HG03280 (cell line): ENCODE data around the gene PPME1.

ENCODE experiments used
- ATAC-seq: cut with Tn5 transposase; IDR thresholded peaks from one replicate; pipeline ENCODE4 v1.9.1; 2021; ENCODE audit warnings: mild to moderate bottlenecking, moderate library complexity; ENCODE audit not compliant: unreplicated experiment

The PPME1 gene

DNA sequence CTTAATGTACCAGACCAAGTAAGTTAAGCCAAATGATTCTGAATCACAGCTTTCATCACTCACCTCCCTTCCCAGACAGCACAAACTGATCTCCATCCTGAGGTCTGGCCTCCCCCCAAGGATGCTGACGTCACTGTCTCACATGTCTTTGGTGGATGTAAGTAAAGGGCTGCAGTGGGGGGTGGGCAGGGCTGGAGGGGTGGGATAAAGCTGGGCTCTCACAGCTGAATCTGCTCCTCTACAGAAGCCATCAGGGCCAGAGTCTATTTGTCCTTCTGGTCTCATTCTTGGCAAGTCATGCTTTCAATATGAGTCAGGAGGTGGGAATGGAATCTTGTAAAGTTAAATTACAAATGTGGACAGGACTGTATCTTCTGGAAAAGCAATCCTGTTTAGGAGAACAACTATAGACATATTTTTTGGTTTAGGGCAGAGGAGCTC is 107.7 kb downstream of the PPME1 start:
- ATAC-seq = no peak

DNA sequence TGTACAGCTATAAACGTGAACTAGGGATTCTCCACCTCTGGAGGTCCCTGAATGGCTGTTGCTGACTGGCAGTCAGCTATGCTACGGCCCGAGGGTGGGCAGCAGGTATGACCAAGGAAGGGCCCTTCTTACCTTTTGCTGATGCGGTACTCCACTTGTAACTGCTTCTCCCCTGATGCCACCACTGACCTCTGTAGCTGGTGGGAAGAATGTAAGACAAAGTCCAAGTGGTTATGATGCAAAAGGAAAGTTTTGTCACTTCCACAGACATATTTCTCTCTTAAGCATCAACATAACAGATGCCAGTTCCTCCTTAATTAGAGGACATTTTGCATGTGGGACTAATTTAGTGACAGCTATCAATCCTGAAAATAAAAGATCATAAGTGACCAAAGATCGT is 108.2 kb downstream of the PPME1 start:
- no peak for ATAC-seq

DNA sequence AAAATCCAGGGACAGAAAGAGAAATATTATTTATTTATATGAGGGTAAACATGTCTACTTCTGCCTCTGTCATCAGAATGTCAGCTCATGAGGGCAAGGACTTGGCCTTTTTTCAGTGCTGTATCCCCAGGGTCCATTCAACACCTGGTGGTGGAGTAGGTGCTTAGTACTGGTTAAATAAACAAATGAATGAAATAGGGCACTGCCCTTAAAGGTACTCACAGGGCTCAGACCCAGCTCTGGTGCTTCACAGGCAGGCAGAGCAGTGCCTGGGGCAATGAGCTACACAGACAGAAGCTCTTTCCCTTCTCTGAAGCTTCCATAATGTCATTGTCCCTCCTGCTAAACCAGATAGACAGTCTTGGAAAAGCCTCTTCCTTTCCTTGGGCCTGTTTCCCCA is 109.4 kb downstream of the PPME1 start:
- no peak for ATAC-seq

DNA sequence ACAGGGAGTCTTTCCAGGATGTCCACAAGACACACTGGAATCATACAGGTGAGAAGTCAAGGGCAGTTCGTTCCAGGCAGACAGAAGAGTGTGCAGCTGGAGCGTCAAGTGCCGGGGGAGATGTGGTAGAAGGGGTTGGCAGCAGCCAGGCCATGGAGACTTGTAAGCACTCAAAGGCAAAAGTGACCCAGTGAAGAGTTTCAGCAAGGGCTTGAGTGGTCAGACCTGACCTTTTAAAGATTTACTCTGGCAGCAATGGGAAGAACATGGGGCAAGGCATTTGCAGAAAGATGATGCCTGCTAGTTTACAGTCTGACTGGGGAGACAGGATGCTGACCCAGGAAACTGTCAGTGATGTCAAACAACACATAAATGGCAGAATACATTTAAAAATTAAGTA is 111.3 kb downstream of the PPME1 start:
- no peak for ATAC-seq

GRCh38 chr11:74282914-74283371 is 111.9 kb downstream of the PPME1 start:
- no peak for ATAC-seq

DNA sequence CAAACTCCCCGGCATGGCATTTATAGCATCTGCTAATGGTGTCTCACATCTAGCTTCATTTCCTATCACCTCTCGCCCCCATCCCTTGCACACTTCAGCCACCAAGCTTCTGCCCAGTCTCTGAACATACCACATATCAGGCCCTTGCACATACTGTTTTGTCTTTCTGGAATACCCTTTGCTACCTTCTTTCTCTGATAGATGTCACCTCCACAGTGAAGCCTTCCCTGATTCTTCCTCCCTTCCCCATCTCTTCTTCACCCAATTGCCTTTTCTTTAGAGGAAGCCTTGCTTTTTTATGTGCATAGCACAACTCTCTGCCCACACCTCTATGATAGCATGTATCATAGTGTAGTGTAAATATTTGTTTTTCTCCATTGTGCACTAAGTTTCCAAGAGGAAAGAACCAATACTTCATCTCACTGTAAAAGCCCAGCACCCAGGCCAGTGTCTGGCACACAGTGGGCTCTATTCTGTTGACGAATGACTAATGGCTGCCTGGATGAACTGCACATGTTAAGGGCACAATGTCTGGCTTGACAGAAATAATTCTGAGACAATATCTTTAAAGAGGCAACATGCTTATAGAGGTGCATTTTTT is 112.6 kb downstream of the PPME1 start:
- no peak for ATAC-seq

- no peak for ATAC-seq
Observed at GRCh38 chr11:74284466-74284865, 113.4 kb downstream of the PPME1 start.

DNA sequence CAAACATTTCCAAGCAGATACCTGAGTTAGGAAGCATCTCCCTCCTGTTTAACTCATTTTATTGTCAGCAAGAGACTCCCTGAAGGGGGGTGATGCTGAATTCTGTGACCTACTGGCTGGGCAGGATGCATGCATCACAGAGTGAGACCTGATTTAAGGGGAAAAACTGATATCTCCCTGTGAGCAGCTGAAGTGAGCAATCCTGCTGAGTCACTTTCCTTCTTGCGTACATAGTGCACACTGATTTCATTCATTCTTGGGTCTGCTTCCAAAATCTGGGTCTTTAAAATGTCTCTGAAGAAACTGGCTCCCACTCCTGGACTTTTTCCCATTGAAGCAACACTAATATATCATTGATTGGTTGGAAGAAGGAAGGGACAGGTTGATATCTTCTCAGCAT is 117.1 kb downstream of the PPME1 start:
- no peak for ATAC-seq

DNA sequence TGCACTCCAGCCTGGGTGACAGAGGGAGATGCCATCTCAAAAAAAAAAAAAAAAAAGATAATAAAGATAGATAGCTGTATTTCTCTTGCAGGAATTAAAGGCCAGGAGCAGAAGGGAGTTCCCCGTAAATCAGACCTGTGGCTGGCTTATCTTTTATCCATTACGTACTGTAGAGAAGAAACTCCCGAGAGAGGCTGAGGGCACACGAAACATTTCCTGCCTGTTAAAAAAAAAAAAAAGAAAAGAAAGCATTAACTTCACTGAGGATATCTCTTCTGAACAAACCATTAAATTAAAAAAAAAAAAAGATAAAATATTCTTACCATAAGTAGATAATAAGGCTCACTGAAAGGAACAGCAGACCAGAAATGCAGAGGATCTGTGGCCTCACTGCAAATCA is 117.8 kb downstream of the PPME1 start:
- ATAC-seq = no peak

- ATAC-seq = no peak
Observed at GRCh38 chr11:74297484-74297883, 126.4 kb downstream of the PPME1 start.

GRCh38 chr11:74299015-74299414 is 127.9 kb downstream of the PPME1 start:
- ATAC-seq = no peak
